Measurements from ENCODE around the gene MAMLD1.
A peak's percentile ranks its signal among the peaks of the same experiment; 100 is the strongest.

MAMLD1 gene

DNA sequence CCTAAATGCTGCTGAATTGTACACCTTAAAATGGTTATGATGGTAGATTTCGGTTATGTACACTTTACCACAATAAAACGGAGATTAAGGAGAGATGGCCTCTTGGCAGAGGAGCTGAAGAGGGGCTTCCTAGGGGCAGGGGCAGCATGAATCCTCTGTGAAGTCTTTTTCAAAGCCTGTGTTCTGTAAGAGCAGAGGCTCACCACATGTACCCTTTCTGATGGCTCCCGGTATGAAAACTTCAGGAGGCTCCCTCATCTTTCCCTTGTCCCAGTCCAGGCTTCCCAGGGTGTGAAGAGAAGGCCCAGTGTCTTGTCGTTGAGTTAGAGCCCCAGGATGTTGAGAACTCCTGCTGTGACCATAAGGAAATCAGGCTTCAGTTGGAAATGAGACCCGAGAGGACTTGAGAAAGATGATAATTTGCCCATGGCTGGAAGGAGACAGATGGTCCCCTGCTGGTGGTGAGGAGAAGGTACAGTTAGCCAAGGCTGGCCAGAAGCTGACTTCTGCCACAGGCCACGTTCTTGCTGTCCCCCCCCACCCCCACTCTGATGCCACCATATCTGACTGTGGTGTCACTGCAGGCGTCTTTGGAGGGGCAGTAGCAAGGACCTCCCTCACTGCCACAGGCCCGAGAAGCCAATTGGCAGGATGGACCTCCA is 173.5 kb downstream of the MAMLD1 start:
- TF ChIP-seq CSRNP3 (CRISPR knock-in tag; IDR thresholded peaks at IDR 0.05) (no peak), ARNTL (CRISPR knock-in tag; IDR thresholded peaks at IDR 0.05; ENCODE audit: borderline replicate concordance, low read depth) (no peak), ZFP30 (CRISPR knock-in tag; IDR thresholded peaks at IDR 0.05) (no peak), ZNF70 (CRISPR knock-in tag; IDR thresholded peaks at IDR 0.05) (no peak), PATZ1 (CRISPR knock-in tag; IDR thresholded peaks at IDR 0.05; ENCODE audit: borderline replicate concordance) (no peak), ZNF8 (CRISPR knock-in tag; IDR thresholded peaks at IDR 0.05) (no peak), BACH2 (CRISPR knock-in tag; IDR thresholded peaks at IDR 0.05; ENCODE audit: borderline replicate concordance) (no peak), TOX (CRISPR knock-in tag; IDR thresholded peaks at IDR 0.05; ENCODE audit: borderline replicate concordance) (no peak)
- TF ChIP-seq, protein P1, sequence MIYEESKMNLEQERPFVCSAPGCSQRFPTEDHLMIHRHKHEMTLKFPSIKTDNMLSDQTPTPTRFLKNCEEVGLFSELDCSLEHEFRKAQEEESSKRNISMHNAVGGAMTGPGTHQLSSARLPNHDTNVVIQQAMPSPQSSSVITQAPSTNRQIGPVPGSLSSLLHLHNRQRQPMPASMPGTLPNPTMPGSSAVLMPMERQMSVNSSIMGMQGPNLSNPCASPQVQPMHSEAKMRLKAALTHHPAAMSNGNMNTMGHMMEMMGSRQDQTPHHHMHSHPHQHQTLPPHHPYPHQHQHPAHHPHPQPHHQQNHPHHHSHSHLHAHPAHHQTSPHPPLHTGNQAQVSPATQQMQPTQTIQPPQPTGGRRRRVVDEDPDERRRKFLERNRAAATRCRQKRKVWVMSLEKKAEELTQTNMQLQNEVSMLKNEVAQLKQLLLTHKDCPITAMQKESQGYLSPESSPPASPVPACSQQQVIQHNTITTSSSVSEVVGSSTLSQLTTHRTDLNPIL (CRISPR knock-in tag; IDR thresholded peaks at IDR 0.05; ENCODE audit: low read depth), result no peak
- TF ChIP-seq, protein P2, sequence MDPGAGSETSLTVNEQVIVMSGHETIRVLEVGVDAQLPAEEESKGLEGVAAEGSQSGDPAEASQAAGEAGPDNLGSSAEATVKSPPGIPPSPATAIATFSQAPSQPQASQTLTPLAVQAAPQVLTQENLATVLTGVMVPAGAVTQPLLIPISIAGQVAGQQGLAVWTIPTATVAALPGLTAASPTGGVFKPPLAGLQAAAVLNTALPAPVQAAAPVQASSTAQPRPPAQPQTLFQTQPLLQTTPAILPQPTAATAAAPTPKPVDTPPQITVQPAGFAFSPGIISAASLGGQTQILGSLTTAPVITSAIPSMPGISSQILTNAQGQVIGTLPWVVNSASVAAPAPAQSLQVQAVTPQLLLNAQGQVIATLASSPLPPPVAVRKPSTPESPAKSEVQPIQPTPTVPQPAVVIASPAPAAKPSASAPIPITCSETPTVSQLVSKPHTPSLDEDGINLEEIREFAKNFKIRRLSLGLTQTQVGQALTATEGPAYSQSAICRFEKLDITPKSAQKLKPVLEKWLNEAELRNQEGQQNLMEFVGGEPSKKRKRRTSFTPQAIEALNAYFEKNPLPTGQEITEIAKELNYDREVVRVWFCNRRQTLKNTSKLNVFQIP (CRISPR knock-in tag; IDR thresholded peaks at IDR 0.05; ENCODE audit: borderline replicate concordance, low read depth), result no peak
- ATAC-seq, result peak; percentile 57

DNA sequence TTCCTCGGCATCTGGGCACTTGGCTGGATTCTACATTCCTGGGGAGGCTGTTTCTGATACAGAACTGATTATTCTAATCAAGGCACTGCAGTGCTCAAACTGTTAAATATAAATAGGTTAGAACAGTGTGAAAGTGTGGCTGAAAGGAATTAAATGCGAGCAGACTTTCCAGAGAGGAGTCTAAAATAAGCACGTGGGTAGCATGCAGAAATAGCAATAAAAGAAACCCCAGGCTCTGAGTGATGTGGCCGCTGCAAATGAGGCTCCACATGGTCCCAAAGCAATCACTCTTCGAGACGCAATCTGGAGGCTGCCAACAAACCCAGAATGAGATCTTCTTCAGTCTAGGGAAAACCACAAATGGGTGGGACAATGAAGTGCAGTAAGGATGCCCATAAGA is 174.7 kb downstream of the MAMLD1 start:
- no peak for ATAC-seq
- TF ChIP-seq GLIS3 (CRISPR knock-in tag; IDR thresholded peaks at IDR 0.05) (no peak), ZNF565 (CRISPR knock-in tag; conservative IDR thresholded peaks at IDR 0.05; ENCODE audit: low read depth) (no peak), ZNF8 (CRISPR knock-in tag; IDR thresholded peaks at IDR 0.05) (no peak), CSDC2 (CRISPR knock-in tag; IDR thresholded peaks at IDR 0.05) (no peak), PATZ1 (CRISPR knock-in tag; IDR thresholded peaks at IDR 0.05; ENCODE audit: borderline replicate concordance) (no peak), PPARA (CRISPR knock-in tag; IDR thresholded peaks at IDR 0.05; ENCODE audit: borderline replicate concordance) (no peak), BACH2 (CRISPR knock-in tag; IDR thresholded peaks at IDR 0.05; ENCODE audit: borderline replicate concordance) (no peak), ZC3H10 (CRISPR knock-in tag; IDR thresholded peaks at IDR 0.05) (no peak), ARNTL (CRISPR knock-in tag; IDR thresholded peaks at IDR 0.05; ENCODE audit: borderline replicate concordance, low read depth) (no peak), RARB (CRISPR knock-in tag; IDR thresholded peaks at IDR 0.05) (no peak)
- TF ChIP-seq, protein P1 (CRISPR knock-in tag; IDR thresholded peaks at IDR 0.05; ENCODE audit: low read depth), result no peak

DNA sequence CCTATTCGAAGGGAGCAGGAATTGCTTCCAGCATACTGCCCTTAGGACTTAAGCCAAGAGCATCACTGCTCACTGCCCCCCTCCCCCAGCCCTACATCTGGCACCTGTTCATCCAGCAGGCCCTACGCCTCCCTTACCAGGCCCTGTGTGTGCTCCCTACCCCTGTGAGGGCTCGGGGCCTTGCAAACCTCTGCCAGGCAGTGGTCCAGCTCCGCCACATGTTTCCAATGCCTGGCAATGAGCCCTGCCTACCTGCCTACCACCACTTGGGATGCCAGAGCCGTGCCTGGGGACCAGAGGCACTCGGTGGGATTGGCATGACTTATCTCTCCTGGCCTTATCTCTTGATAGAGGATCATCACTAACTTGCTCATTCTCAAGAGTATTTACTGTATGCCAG is 177.8 kb downstream of the MAMLD1 start:
- ATAC-seq, result no peak
- TF ChIP-seq, protein P2 (CRISPR knock-in tag; IDR thresholded peaks at IDR 0.05; ENCODE audit: borderline replicate concordance, low read depth), result no peak
- TF ChIP-seq, protein P1 (CRISPR knock-in tag; IDR thresholded peaks at IDR 0.05; ENCODE audit: low read depth), result no peak
- TF ChIP-seq CSDC2 (CRISPR knock-in tag; IDR thresholded peaks at IDR 0.05) (no peak), CSRNP3 (CRISPR knock-in tag; IDR thresholded peaks at IDR 0.05) (no peak), ZNF70 (CRISPR knock-in tag; IDR thresholded peaks at IDR 0.05) (no peak), OSR1 (CRISPR knock-in tag; IDR thresholded peaks at IDR 0.05) (no peak), GLIS3 (CRISPR knock-in tag; IDR thresholded peaks at IDR 0.05) (no peak), SNAI2 (CRISPR knock-in tag; IDR thresholded peaks at IDR 0.05) (no peak), ZC3H10 (CRISPR knock-in tag; IDR thresholded peaks at IDR 0.05) (no peak), TCF4 (CRISPR knock-in tag; IDR thresholded peaks at IDR 0.05; ENCODE audit: borderline replicate concordance) (no peak), ZFP3 (CRISPR knock-in tag; IDR thresholded peaks at IDR 0.05) (no peak), BACH2 (CRISPR knock-in tag; IDR thresholded peaks at IDR 0.05; ENCODE audit: borderline replicate concordance) (no peak)
